ENCODE data around the gene OR10H3.

DNA sequence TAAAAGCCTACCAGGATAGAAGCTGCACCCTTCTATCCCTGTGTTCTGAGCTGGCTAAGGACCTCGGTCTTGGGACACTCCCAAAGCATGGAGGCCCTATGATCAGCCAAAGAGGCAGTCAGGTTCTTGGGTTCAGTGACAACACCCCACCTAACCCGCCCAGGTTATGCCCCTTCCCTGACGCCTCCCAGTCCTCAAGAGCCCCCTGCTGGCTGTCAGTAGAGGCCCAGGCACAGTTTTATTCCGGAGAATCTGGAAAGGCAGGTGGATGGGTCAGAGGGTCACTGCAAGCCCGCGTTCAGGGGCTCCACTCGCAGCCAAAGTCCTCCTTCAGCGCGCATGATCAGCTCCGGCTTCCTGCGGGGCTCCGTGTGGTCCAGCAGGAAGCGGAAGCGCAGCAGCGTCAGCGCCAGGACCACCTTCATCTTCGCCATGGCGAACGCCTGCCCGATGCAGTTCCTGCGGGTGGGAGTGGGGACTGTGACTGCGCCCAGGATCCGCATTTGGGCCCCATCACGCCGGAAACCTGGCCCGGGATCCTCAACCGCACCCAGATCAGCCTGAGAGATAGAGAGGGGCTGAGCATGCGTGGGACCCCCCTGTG is 22.3 kb downstream of the OR10H3 start:
- TF ChIP-seq EZH2phosphoT487 (IDR thresholded peaks at IDR 0.05; ENCODE audit: insufficient read depth, low read depth) (no peak), EZH2 (IDR thresholded peaks at IDR 0.05; ENCODE audit: insufficient read depth, poor library complexity, severe bottlenecking) (no peak)
